Measurements from ENCODE around the gene OSBPL10.

DNA sequence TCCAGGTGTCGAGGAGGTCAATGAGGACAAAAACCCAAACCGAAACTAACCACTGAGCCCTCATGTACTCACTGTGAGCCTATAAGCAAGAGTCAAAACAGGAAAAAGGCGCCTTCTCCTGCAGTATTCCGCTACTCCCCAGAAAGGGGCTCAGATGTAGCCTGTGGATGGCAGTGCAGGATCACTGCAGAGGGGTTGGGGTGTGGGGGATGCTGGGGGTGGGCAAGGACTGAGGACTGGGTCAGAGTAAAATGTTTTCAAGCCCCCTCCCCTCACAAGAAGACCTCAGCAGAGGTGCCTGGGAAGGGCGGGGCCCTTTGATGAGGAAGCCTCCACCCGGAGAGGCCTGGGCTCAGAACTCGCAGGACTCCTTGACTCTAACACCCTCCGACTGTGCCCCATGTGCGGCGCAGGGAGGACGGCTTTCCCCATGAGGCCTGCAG lies 170.1 kb downstream of the OSBPL10 start:
- TF ChIP-seq, protein P1, sequence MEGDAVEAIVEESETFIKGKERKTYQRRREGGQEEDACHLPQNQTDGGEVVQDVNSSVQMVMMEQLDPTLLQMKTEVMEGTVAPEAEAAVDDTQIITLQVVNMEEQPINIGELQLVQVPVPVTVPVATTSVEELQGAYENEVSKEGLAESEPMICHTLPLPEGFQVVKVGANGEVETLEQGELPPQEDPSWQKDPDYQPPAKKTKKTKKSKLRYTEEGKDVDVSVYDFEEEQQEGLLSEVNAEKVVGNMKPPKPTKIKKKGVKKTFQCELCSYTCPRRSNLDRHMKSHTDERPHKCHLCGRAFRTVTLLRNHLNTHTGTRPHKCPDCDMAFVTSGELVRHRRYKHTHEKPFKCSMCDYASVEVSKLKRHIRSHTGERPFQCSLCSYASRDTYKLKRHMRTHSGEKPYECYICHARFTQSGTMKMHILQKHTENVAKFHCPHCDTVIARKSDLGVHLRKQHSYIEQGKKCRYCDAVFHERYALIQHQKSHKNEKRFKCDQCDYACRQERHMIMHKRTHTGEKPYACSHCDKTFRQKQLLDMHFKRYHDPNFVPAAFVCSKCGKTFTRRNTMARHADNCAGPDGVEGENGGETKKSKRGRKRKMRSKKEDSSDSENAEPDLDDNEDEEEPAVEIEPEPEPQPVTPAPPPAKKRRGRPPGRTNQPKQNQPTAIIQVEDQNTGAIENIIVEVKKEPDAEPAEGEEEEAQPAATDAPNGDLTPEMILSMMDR (IDR thresholded peaks at IDR 0.05) = no peak
- TF ChIP-seq POLR2A (IDR thresholded peaks at IDR 0.05) = no peak

All from lower leg skin (tissue), 3 donors.